Measurements from ENCODE around the gene VAC14. TPM values are rescaled to one million over a fixed set of nuclear protein-coding genes. Genes with fewer than 3 reads are reported as not detected.

The VAC14 gene
- total RNA-seq, 4 donors from 2014 or later: 25.7 to 49.5 (median 40.4) TPM

DNA sequence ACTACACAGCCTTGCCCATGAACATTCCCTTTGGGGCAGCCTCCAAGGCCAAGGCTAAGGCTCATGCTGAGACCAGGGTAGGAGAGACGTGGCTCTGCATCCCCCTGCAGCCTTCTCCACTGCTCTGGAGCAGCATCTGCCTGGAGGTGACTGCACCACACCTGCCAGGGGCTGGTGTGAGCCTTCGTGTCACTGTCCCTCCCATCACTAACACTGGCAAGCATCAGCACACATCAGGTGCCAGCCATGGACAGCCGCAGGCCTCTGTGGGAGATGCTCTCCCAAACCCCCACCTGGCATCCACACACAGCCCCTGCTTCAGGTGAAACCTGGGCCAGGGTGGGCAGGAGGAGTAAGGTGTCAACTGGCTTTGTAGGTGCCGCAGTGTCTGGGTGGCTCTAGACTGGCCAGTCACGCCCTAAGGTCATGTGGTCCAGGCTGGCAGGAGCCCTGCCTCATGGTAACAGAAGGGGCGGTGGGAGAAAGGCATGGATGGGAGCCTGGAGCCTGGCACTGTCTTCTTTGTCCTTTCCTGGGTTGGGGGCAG lies 97.0 kb downstream of the VAC14 start:
- Histone ChIP-seq H3K27ac (peak overlapping the region; percentile 68 to 93 (median 81)), H3K27me3 (no peaks in the 10 kb centered on the region), H3K36me3 (no peaks in the 10 kb centered on the region), H3K4me1 (peaks cover 0 to 97% (median 63%) of the 10 kb centered on the region in 4 donors), H3K9me3 (no peaks in the 10 kb centered on the region), H3K4me3 (no peak overlapping the region)
- 77 to 80% methylated on average over 2 to 4 of the region's 6 CpGs for WGBS, 2 donors
- DNase-seq (ENCODE audit: low spot score in 2 of 2): no peak
- TF ChIP-seq EP300 (IDR thresholded peaks at IDR 0.05) (no peak), POLR2A (IDR thresholded peaks at IDR 0.05) (no peak)
- TF ChIP-seq, protein P1, sequence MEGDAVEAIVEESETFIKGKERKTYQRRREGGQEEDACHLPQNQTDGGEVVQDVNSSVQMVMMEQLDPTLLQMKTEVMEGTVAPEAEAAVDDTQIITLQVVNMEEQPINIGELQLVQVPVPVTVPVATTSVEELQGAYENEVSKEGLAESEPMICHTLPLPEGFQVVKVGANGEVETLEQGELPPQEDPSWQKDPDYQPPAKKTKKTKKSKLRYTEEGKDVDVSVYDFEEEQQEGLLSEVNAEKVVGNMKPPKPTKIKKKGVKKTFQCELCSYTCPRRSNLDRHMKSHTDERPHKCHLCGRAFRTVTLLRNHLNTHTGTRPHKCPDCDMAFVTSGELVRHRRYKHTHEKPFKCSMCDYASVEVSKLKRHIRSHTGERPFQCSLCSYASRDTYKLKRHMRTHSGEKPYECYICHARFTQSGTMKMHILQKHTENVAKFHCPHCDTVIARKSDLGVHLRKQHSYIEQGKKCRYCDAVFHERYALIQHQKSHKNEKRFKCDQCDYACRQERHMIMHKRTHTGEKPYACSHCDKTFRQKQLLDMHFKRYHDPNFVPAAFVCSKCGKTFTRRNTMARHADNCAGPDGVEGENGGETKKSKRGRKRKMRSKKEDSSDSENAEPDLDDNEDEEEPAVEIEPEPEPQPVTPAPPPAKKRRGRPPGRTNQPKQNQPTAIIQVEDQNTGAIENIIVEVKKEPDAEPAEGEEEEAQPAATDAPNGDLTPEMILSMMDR (IDR thresholded peaks at IDR 0.05): peak in 1 of 5 experiments; percentile 0

DNA sequence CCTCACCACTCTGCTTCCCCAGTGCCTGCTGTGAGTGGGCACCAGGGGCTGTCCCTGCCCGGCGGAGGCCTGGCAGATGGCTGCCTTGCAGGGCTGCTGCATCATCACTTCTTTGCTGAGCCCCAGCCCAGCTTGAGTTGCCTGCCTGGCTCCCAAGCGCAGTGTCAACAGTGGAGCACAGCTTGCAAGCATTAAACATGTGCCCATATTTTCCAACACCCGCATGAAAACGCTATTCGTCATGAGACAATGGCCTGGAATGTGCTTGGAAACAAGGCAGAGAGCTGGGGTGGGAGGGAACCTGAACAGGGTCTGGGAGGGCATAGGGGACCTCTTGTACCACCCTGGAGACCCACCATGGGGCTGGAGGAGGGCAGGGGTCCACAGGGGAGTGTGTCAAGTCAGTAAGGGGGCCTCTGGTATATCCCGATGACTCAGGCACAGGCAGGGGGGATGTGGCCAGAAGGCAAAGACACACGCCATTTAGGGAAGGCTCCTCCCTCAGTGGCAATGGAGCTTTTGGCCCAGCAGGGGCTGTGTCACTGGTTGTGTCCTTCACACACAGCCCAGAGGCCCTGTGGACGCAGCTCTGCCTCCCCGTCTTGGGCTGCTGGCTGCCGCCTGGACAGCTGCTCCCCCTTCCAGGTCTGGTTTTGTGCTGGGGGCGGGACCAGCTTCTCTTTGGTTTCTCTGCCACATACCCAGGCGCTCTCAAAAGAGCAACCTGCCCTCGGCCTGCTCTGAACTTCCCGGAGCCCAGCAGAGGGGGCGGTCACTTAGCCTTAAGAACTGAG lies 97.7 kb downstream of the VAC14 start:
- Histone ChIP-seq H3K9me3 (no peaks in the 10 kb centered on the region), H3K27ac (peak overlapping the region; percentile 68 to 93 (median 81)), H3K27me3 (no peaks in the 10 kb centered on the region), H3K36me3 (no peaks in the 10 kb centered on the region), H3K4me3 (no peak overlapping the region), H3K4me1 (peaks cover 0 to 97% (median 62%) of the 10 kb centered on the region in 4 donors)
- WGBS, 2 donors: 44 to 47% methylated on average over 15 of the region's 16 CpGs
- TF ChIP-seq POLR2A (IDR thresholded peaks at IDR 0.05): peak; percentile 14 to 19
- peak in 1 of 2 donors; percentile 88 for TF ChIP-seq EP300 (IDR thresholded peaks at IDR 0.05)
- TF ChIP-seq, protein P1 (IDR thresholded peaks at IDR 0.05): peak in 4 of 5 experiments; percentile 4 to 60 (median 22)
- no peak for DNase-seq (ENCODE audit: low spot score in 2 of 2)

DNA sequence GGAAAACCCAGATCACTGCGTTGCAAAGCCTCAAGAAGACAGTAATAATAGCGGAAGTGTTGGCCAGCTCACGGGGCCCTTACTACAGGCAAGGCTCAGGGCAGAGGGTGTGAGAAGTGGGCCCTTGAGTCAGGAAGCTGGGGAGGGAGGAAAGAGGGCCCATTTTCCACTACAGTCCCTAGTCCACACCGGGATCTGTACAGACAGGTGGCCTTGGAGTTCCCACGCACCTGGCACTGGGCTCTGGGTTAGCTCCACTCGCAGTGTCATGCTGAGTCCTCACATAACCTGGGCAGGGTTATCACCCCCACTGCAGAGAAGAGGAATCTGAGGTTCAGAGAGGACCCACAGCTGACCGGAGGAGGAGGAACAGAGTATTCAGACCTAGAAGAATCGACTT lies 98.3 kb downstream of the VAC14 start:
- no peaks in the 10 kb centered on the region for H3K36me3 ChIP-seq
- 72 to 77% methylated on average over 8 of the region's 8 CpGs for WGBS, 2 donors
- H3K9me3 ChIP-seq: no peaks in the 10 kb centered on the region
- peaks cover 2 to 97% (median 63%) of the 10 kb centered on the region in 4 donors for H3K4me1 ChIP-seq
- TF ChIP-seq EP300 (IDR thresholded peaks at IDR 0.05) (no peak), POLR2A (IDR thresholded peaks at IDR 0.05) (no peak)
- TF ChIP-seq, protein P1 (IDR thresholded peaks at IDR 0.05): no peak
- no peaks in the 10 kb centered on the region for H3K27me3 ChIP-seq
- DNase-seq (ENCODE audit: low spot score in 2 of 2): no peak
- H3K27ac ChIP-seq: peak overlapping the region; percentile 68 to 93 (median 81)
- H3K4me3 ChIP-seq: no peak overlapping the region

DNA sequence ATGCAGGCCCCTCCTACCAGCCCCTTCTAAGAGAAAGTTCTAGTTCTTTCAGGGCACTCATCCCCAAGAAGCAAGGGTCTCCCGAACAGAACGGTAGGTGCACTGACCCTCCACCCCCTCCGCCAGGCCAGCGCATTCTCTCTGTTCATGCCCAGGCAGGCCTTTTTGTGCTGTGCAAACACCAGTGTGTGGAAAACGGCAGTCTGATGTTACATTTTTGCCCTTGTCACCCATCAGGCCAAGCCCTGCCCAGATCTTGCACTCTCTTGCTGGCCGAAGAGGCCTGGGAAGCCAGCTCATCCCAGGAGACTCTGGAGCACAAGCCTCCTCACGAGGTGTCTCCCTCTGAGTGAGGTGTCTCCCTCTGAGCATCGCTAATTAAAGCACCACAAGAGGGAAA lies 99.0 kb downstream of the VAC14 start:
- TF ChIP-seq POLR2A (IDR thresholded peaks at IDR 0.05): no peak
- TF ChIP-seq, protein P1 (IDR thresholded peaks at IDR 0.05): no peak
- TF ChIP-seq EP300 (IDR thresholded peaks at IDR 0.05): no peak
- 78 to 83% methylated on average over 8 of the region's 8 CpGs for WGBS, 2 donors
- H3K27ac ChIP-seq: peak overlapping the region in 3 of 4 donors; percentile 70 to 93 (median 92)
- H3K4me3 ChIP-seq: no peak overlapping the region
- peaks cover 4 to 97% (median 65%) of the 10 kb centered on the region in 4 donors for H3K4me1 ChIP-seq
- no peaks in the 10 kb centered on the region for H3K36me3 ChIP-seq
- no peaks in the 10 kb centered on the region for H3K27me3 ChIP-seq
- no peaks in the 10 kb centered on the region for H3K9me3 ChIP-seq
- no peak for DNase-seq (ENCODE audit: low spot score in 2 of 2)

DNA sequence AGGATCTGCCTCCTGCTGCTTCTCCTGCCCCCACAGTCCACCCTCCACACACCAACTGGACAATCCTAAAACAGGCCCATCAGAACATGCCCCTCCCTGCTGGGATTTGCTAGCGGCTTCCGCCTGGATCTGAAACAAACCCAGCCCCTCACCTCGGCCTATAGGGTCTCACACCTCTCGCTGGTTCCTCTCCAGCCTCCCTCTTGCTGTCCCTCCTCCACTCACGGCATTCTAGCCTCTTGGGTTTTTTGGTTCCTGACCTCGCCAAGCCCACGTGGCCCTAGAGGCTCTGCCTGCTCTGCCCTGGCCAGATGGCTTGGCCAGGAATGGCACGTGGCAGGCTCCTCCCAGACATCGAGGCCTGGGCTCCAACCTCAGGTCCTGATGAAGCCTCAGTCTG lies 99.4 kb downstream of the VAC14 start:
- Histone ChIP-seq H3K4me1 (peaks cover 4 to 97% (median 67%) of the 10 kb centered on the region in 4 donors), H3K27ac (peak overlapping the region in 3 of 4 donors; percentile 69 to 93 (median 92)), H3K27me3 (no peaks in the 10 kb centered on the region), H3K9me3 (no peaks in the 10 kb centered on the region), H3K36me3 (no peaks in the 10 kb centered on the region), H3K4me3 (no peak overlapping the region)
- TF ChIP-seq POLR2A (IDR thresholded peaks at IDR 0.05): no peak
- no peak for TF ChIP-seq EP300 (IDR thresholded peaks at IDR 0.05)
- TF ChIP-seq, protein P1 (IDR thresholded peaks at IDR 0.05): no peak
- no peak for DNase-seq (ENCODE audit: low spot score in 2 of 2)
- WGBS, 2 donors: 71 to 76% methylated on average over 8 to 9 of the region's 9 CpGs
